Activated naive CD8-positive, alpha-beta T cell treated with anti-CD3 and anti-CD28 coated beads for 36 hours (primary cell): ENCODE data around the gene RPP14. TPM values are rescaled to one million over a fixed set of nuclear protein-coding genes. Genes with fewer than 3 reads are reported as not detected.

ENCODE experiments used
- DNase-seq: peaks from one replicate; pipeline ENCODE4 v3.0.0; 2021
- H3K27ac Mint-ChIP-seq: one replicate; pipeline ENCODE4 v1.8.0; 2022; ENCODE audit warnings: mild to moderate bottlenecking, moderate library complexity, mixed read lengths
- H3K27me3 Mint-ChIP-seq: one replicate; pipeline ENCODE4 v1.8.0; 2022; ENCODE audit warnings: mild to moderate bottlenecking, mixed read lengths
- H3K36me3 Mint-ChIP-seq: one replicate; pipeline ENCODE4 v1.8.0; 2021; ENCODE audit warnings: mild to moderate bottlenecking, mixed read lengths
- H3K4me1 Mint-ChIP-seq: one replicate; pipeline ENCODE4 v1.8.0; 2021; ENCODE audit warnings: mixed read lengths
- H3K4me3 Mint-ChIP-seq: one replicate; pipeline ENCODE4 v1.8.0; 2022; ENCODE audit warnings: mild to moderate bottlenecking, moderate library complexity, mixed read lengths
- H3K9me3 Mint-ChIP-seq: one replicate; pipeline ENCODE4 v1.8.0; 2022; ENCODE audit warnings: mixed read lengths
- total RNA-seq, 2 experiments: library from RNA; stranded (reverse); gene quantifications; one replicate each; pipeline ENCODE4 v1.2.3, GENCODE V29; 2021

Gene RPP14
- total RNA-seq, 2 experiments from 2014 or later, result 24.8 to 30.9 TPM

DNA sequence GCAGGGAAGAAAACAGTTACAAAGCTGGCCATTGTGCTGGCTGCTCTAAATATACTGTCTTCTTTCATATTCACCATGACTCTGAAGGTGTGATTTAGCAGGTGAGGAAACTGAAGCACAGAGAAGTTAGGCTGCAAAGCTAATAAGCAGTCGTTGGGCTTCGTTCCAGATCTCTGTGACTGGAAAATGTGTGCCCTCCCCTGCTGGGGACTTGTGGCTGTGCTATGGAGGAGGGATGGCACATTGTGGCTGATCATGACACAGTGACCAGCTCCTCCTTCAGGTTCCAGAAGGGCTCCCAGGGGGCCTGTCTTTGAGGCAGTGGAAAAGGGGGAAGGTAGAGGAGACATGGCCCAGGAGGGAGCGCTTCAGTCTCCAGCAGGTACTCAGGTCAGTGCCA lies 45.9 kb downstream of the RPP14 start:
- H3K4me3 Mint-ChIP-seq, result no peak overlapping the region

DNA sequence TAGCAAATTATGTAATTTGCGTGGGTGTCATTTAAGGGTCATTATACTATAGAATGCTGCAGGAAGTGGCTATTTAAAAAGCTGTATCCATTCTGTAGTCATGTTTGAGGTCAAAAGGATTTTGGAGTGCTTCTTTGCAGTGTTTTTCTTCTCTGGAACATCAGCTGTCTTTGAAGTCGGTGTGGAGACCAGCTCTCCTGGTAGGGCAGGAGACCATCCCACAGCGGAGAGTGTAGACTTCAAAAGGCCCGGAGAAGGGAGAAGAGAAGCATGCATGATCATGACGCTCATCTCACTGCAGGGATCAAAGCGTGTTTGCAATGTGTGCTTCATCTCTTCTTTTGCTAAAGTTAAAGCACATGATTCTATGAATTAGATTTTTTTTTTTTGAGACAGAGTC lies 46.6 kb downstream of the RPP14 start:
- Mint-ChIP-seq H3K9me3 (no peaks in the 10 kb centered on the region), H3K4me1 (peaks cover 47% of the 10 kb centered on the region), H3K27me3 (no peaks in the 10 kb centered on the region), H3K27ac (no peak overlapping the region), H3K4me3 (no peak overlapping the region), H3K36me3 (peaks cover 6% of the 10 kb centered on the region)
- no peak for DNase-seq

More for the DNA sequence above, 45.9 kb downstream of the RPP14 start:
- H3K27ac Mint-ChIP-seq, result no peak overlapping the region
- H3K27me3 Mint-ChIP-seq, result no peaks in the 10 kb centered on the region
- DNase-seq, result no peak
- peaks cover 6% of the 10 kb centered on the region for H3K36me3 Mint-ChIP-seq
- H3K9me3 Mint-ChIP-seq, result no peaks in the 10 kb centered on the region
- H3K4me1 Mint-ChIP-seq, result peaks cover 41% of the 10 kb centered on the region

DNA sequence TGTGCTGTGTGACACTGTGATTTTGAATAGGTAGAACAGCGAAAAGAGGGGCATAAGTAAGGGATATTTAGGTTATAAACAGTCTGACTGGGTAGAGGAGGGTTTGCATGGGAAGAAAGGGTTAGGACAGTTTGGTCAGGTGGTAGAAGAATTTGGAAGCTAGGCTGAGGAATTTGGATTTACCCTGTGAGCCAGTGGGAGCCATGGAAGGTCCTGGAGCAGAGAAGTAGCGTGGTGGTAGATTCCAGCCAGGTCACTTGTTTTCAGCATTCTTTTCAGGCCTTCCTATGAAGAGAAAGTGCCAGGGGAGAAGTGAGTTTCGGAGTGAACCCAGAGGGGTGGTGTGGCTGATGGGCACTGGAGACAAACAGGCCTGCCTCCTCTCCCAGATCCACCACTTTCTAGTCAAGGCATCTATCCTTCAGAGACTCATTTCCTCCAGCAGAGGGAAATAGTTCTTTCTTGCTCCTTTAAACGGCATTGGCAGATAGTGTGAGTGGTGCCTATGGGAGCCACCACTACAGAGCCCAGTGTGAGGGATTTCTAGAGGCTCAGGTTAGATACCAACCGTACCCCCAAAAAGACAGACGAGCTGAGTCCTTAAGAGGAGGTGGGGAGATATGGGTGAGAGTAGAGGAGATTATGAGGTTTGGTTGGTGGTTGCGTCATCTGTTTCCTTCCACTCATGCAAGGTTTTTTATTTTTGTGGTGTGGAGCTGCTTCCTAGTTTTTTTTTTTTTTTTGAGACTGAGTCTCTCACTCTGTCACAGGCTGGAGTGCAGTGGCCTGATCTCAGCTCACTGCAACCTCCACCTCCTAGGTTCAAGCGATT lies 47.9 kb downstream of the RPP14 start:
- Mint-ChIP-seq H3K27me3 (no peaks in the 10 kb centered on the region), H3K36me3 (peaks cover 6% of the 10 kb centered on the region), H3K27ac (peak overlapping the region; percentile 88), H3K4me3 (peak overlapping the region; percentile 62), H3K4me1 (peaks cover 54% of the 10 kb centered on the region), H3K9me3 (no peaks in the 10 kb centered on the region)
- peak; percentile 22 for DNase-seq

DNA sequence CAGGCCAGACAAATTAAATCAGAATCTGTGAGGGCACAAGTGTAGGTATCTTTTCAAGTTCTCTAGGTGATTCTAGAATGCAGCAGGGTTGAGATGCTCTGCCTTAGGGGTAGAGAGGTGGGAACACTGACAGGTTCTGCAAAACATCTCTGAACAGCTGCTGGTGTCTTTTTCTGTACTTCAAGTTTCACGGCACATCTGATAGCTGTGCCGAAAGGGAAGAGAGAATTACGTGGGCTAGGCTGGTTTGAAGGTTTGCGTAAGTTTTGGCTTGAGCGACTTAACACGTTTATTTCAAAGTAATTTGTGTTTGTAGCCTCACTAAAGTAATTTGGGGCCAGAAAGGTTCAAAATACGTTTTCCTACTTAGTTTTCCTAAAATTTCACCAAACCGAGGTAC lies 49.1 kb downstream of the RPP14 start:
- Mint-ChIP-seq H3K36me3 (peaks cover 3% of the 10 kb centered on the region), H3K9me3 (no peaks in the 10 kb centered on the region), H3K27me3 (no peaks in the 10 kb centered on the region), H3K4me3 (no peak overlapping the region), H3K4me1 (peaks cover 46% of the 10 kb centered on the region), H3K27ac (peak overlapping the region; percentile 22)
- DNase-seq, result no peak

DNA sequence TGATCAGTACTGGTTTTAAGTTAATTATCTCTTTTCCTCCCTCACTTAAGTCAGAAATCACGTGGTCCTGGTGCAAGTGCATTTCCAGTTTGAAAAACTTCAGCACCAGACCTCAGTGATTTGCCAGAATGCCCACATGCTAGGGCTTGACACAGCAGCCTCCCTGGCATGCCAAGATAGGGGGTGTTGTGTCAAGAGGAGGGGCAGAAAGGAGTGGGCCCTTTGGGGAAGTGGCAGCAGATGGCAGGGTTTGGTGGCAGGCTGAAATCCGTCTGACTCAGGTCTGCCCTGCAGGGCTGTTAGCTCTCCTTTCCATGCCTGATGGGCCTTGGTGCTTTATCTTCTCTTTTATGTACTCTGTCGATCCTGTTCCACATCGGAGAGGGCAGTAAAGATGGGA lies 50.0 kb downstream of the RPP14 start:
- no peak for DNase-seq
- Mint-ChIP-seq H3K4me3 (no peak overlapping the region), H3K4me1 (peaks cover 41% of the 10 kb centered on the region), H3K27ac (no peak overlapping the region), H3K9me3 (no peaks in the 10 kb centered on the region), H3K27me3 (no peaks in the 10 kb centered on the region), H3K36me3 (peaks cover 3% of the 10 kb centered on the region)

DNA sequence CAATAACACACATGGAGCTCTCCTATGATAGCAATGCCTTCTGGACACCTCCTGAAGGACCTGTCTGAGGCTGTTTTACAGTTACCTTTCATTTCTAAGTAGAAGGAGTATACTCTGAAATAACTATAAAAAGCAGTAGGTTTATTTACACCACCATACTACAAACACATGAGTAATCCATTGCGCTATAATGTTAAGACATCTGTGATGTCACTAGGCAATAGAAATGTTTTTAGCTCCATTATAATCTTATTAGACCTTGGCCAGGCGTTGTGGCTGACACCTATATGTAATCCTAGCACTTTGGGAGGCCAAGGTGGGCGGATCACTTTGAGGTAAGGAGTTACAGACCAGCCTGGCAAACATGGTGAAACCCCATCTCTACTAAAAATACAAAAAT lies 51.4 kb downstream of the RPP14 start:
- Mint-ChIP-seq H3K27me3 (no peaks in the 10 kb centered on the region), H3K4me3 (no peak overlapping the region), H3K4me1 (peaks cover 35% of the 10 kb centered on the region), H3K9me3 (no peaks in the 10 kb centered on the region), H3K27ac (peak overlapping the region; percentile 74), H3K36me3 (peaks cover 3% of the 10 kb centered on the region)
- peak; percentile 6 for DNase-seq

DNA sequence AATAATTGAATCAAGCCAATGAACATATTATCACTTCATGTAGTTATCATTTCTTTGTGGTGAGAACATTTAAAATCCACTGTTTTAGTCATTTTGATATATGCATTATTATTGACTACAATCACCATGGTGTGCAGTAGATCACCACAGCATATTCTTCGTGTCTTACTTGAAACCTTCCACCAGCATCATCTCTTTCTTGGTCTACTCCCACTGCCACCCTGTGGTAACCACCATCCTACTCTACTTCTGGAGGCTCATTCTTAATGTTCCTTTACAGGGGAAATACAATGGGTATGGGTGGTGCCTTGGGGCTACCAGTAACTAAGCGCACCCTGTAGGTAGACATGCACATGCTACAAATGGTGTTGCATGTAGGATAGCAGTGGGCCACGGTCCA lies 52.0 kb downstream of the RPP14 start:
- peak; percentile 17 for DNase-seq
- peaks cover 33% of the 10 kb centered on the region for H3K4me1 Mint-ChIP-seq
- no peaks in the 10 kb centered on the region for H3K36me3 Mint-ChIP-seq
- H3K4me3 Mint-ChIP-seq, result no peak overlapping the region
- H3K27ac Mint-ChIP-seq, result no peak overlapping the region
- no peaks in the 10 kb centered on the region for H3K9me3 Mint-ChIP-seq
- no peaks in the 10 kb centered on the region for H3K27me3 Mint-ChIP-seq

DNA sequence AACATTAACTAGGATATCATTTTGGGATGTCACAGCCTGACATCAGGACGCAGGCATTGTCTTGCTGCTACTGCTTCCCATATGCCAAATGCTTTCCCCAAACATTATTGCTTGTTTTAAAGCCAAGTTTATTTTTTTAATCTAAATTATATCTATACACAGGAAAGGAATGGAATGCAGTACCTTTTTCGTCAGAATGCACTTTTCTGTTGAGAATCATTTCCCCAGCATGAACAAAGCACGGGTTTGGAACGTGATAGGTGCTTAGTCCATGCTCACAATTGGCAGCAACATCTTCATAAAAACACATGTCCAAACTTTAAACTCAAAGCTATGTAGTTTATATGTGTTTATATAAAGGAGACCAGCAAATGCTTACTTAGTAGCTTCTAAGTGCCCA lies 52.8 kb downstream of the RPP14 start:
- Mint-ChIP-seq H3K9me3 (no peaks in the 10 kb centered on the region), H3K27ac (no peak overlapping the region), H3K4me1 (peaks cover 30% of the 10 kb centered on the region)

DNA sequence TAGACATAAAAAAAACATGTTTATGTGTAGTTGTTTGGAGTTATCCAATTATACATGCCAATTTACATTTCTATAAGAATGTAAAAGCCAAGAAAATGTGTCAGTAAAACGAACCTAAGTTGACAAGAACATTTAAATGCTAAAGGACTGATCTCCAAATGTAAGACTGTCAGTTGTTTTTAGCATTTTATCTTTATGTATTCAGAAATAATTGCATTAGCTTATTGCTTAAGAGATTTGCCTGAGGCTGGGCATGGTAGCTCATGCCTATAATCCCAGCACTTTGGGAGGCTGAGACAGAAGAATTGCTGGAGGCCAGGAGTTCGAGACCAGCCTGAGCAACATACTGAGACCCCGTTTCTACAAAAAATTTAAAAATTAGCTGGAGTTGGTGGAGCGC lies 53.6 kb downstream of the RPP14 start:
- Mint-ChIP-seq H3K4me3 (no peak overlapping the region), H3K36me3 (peaks cover 2% of the 10 kb centered on the region), H3K27me3 (no peaks in the 10 kb centered on the region), H3K9me3 (no peaks in the 10 kb centered on the region), H3K4me1 (peaks cover 25% of the 10 kb centered on the region), H3K27ac (no peak overlapping the region)
- no peak for DNase-seq

More for the DNA sequence above, 52.8 kb downstream of the RPP14 start:
- Mint-ChIP-seq H3K27me3 (no peaks in the 10 kb centered on the region), H3K36me3 (peaks cover 2% of the 10 kb centered on the region), H3K4me3 (no peak overlapping the region)
- no peak for DNase-seq

DNA sequence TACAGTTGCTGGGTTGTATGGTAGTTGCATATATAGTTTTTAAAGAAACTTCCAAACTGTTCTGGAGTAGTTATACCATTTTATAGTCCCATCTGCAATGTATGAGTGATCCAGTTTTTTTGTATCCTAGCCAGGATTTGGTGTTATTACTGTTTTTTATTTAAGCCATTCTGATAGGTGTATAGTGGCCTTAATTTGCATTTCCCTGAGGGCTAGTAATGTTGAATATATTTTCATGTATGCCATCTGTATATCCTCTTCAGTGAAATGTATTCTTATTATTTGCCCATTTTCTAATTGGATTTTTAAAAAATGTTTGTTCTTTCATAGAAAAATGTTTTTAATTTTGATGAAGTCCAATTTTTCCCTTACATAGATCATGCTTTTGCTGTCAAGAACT lies 55.8 kb downstream of the RPP14 start:
- Mint-ChIP-seq H3K4me1 (peaks cover 41% of the 10 kb centered on the region), H3K27me3 (no peaks in the 10 kb centered on the region), H3K36me3 (peaks cover 7% of the 10 kb centered on the region), H3K27ac (no peak overlapping the region), H3K4me3 (no peak overlapping the region), H3K9me3 (peaks cover 3% of the 10 kb centered on the region)
- DNase-seq, result no peak

DNA sequence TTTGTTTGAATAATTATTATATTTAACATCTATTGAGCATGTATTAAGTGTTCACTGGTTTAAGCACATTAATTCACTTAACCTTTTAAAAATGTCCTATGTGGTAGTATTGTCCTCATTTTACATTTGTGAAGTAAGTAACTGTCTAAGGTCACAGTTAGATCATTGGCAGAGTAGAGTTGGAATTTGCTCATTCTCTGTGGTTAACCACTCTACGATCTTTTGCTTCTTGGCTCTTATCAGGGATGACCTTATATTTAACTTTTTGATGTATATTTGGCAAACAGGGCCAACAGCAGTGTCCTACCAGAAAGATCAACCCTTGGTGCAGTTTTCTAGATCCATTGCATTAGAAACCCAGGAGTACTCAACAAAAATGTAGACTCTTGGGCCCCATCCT lies 60.7 kb downstream of the RPP14 start:
- Mint-ChIP-seq H3K27ac (no peak overlapping the region), H3K4me3 (no peak overlapping the region), H3K36me3 (peaks cover 12% of the 10 kb centered on the region), H3K4me1 (peaks cover 29% of the 10 kb centered on the region), H3K9me3 (peaks cover 3% of the 10 kb centered on the region), H3K27me3 (no peaks in the 10 kb centered on the region)
- no peak for DNase-seq

DNA sequence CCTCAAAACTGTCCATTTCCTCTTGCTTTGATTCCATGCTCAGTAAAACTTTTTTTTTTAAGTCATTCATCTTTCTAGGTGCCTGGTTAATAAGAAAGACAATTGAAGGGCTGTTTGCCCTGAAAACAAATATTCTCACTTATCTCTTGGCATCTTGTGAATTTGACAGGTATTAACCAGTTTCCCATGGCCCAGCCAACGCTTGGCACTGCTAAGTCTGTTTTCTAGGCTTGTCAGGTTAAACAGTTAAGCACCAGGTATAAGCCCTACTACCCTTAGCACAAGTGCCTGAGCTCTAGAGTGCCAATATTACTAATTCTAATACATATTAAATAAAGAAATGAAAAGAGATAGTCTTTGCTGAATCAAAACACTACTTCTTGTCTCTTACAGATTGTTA lies 63.0 kb downstream of the RPP14 start:
- Mint-ChIP-seq H3K27me3 (no peaks in the 10 kb centered on the region), H3K36me3 (peaks cover 9% of the 10 kb centered on the region), H3K4me3 (no peak overlapping the region), H3K4me1 (peaks cover 22% of the 10 kb centered on the region), H3K9me3 (peaks cover 3% of the 10 kb centered on the region), H3K27ac (no peak overlapping the region)
- no peak for DNase-seq

Other genes with a start within 250 kb of the RPP14 start
- not detected for gene DNASE1L3, start 95.3 kb upstream of the RPP14 start, total RNA-seq
- 1 to 10 TPM; 6.0 to 6.4 TPM for gene ABHD6, start 68.5 kb upstream of the RPP14 start, total RNA-seq
- 10 to 100 TPM; 10.1 to 13.0 TPM for gene HTD2, start 275 bp downstream of the RPP14 start, total RNA-seq
- 10 to 100 TPM; 22.2 to 24.0 TPM for gene PXK, start 26.6 kb downstream of the RPP14 start, total RNA-seq
- gene PDHB, start 127.6 kb downstream of the RPP14 start, total RNA-seq, result 10 to 100 TPM; 64.6 to 65.3 TPM
- gene KCTD6, start 185.9 kb downstream of the RPP14 start, total RNA-seq, result 1 to 10 TPM; 4.8 to 5.3 TPM
- not detected for gene ACOX2, start 230.9 kb downstream of the RPP14 start, total RNA-seq